BJ (cell line): ENCODE measurements around the gene ZBTB40. TPM values are rescaled to one million over a fixed set of nuclear protein-coding genes. Genes with fewer than 3 reads are reported as not detected.

Experiments used
- CTCF ChIA-PET: fragments of 350-600 bp; formaldehyde crosslinking; extraction: SDS; loops from one replicate; lab custom pipeline; 2021; ENCODE audit warnings: antibody characterized with exemption, inconsistent platforms; lab: Yijun Ruan, JAX
- POLR2A ChIA-PET: fragments of 300-600 bp; sonication (Branson Sonifier 250); formaldehyde crosslinking; extraction: SDS; loops from one replicate; lab custom pipeline; 2021; ENCODE audit warnings: antibody characterized with exemption; lab: Charles Lee
- DNase-seq: peaks from one replicate; pipeline ENCODE4 v3.0.0-alpha.2; 2011; ENCODE audit warnings: low read depth
- H3K27me3 ChIP-seq: 2 replicates; pipeline ENCODE4 v1.6.0; 2011; ENCODE audit warnings: low read length; ENCODE audit not compliant: control insufficient read depth, insufficient read depth
- H3K36me3 ChIP-seq: 2 replicates; pipeline ENCODE4 v1.5.1; 2011; ENCODE audit warnings: low read length; ENCODE audit not compliant: control insufficient read depth, insufficient read depth
- H3K4me3 ChIP-seq: 2 replicates; pipeline ENCODE4 v1.5.1; 2011; ENCODE audit warnings: low read depth, mild to moderate bottlenecking, control low read depth, low read length
- CTCF ChIP-seq: IDR thresholded peaks from 2 replicates; pipeline ENCODE4 v1.5.1; 2011; ENCODE audit warnings: low read depth, mild to moderate bottlenecking, control low read depth, inconsistent platforms, low read length, moderate library complexity; ENCODE audit not compliant: insufficient read depth
- polyA plus RNA-seq: library from polyadenylated mRNA; depleted of rRNA; stranded (reverse); fragments of >200 nt; gene quantifications from 2 replicates; pipeline ENCODE4 v1.2.3, GENCODE V29; 2011; rRNA removed

The ZBTB40 gene
- polyA plus RNA-seq, 1 experiment: 5.0 TPM

- TF ChIP-seq CTCF: no peak
- no peak overlapping the region for H3K4me3 ChIP-seq
- peaks cover 2% of the 10 kb centered on the region for H3K27me3 ChIP-seq
- no peaks in the 10 kb centered on the region for H3K36me3 ChIP-seq
- no peak for DNase-seq
- ChIA-PET CTCF (no interaction called here), POLR2A (no interaction called here)
Observed at GRCh38 chr1:22576150-22576544, 124.5 kb downstream of the ZBTB40 start.

GRCh38 chr1:22576617-22577016, 125.0 kb downstream of the ZBTB40 start:
- no peak for TF ChIP-seq CTCF
- H3K4me3 ChIP-seq: no peak overlapping the region
- peaks cover 2% of the 10 kb centered on the region for H3K27me3 ChIP-seq
- H3K36me3 ChIP-seq: no peaks in the 10 kb centered on the region
- ChIA-PET POLR2A (no interaction called here), CTCF (no interaction called here)
- DNase-seq: no peak

GRCh38 chr1:22578732-22579361, 127.2 kb downstream of the ZBTB40 start:
- Histone ChIP-seq H3K4me3 (no peak overlapping the region), H3K27me3 (no peaks in the 10 kb centered on the region; the same call in 1 of the 2 replicates), H3K36me3 (no peaks in the 10 kb centered on the region)
- no peak for DNase-seq
- POLR2A ChIA-PET: no interaction called here
- CTCF ChIA-PET: interaction anchor here (1.3 kb wide), 1 partner anchor 63 kb away, joined by 3 read pairs; no protein-coding TSS in a partner anchor
- no peak for TF ChIP-seq CTCF

GRCh38 chr1:22579541-22580155, 128.0 kb downstream of the ZBTB40 start:
- no peak for TF ChIP-seq CTCF
- no peaks in the 10 kb centered on the region for H3K36me3 ChIP-seq
- CTCF ChIA-PET: interaction anchor here (1.3 kb wide), 1 partner anchor 62 kb away, joined by 3 read pairs; no protein-coding TSS in a partner anchor
- no peak overlapping the region for H3K4me3 ChIP-seq
- POLR2A ChIA-PET: no interaction called here
- H3K27me3 ChIP-seq: no peaks in the 10 kb centered on the region; the same call in 1 of the 2 replicates
- no peak for DNase-seq

Other genes with a start within 250 kb of the ZBTB40 start
- not detected in 2 replicates for gene EPHA8, start 111.6 kb downstream of the ZBTB40 start, polyA plus RNA-seq
- not detected in 2 replicates for gene C1QA, start 184.8 kb downstream of the ZBTB40 start, polyA plus RNA-seq
- gene C1QC, start 191.8 kb downstream of the ZBTB40 start, polyA plus RNA-seq: not detected in 2 replicates
- gene C1QB, start 201.4 kb downstream of the ZBTB40 start, polyA plus RNA-seq: not detected in 2 replicates